HG02970 (cell line): ENCODE measurements around the gene ATP8B4.

ENCODE experiments used
- ATAC-seq: cut with Tn5 transposase; IDR thresholded peaks from one replicate; pipeline ENCODE4 v1.9.1; 2021; ENCODE audit warnings: mild to moderate bottlenecking, moderate library complexity, moderate number of reproducible peaks; ENCODE audit not compliant: unreplicated experiment, low FRiP score

ATP8B4 gene

DNA sequence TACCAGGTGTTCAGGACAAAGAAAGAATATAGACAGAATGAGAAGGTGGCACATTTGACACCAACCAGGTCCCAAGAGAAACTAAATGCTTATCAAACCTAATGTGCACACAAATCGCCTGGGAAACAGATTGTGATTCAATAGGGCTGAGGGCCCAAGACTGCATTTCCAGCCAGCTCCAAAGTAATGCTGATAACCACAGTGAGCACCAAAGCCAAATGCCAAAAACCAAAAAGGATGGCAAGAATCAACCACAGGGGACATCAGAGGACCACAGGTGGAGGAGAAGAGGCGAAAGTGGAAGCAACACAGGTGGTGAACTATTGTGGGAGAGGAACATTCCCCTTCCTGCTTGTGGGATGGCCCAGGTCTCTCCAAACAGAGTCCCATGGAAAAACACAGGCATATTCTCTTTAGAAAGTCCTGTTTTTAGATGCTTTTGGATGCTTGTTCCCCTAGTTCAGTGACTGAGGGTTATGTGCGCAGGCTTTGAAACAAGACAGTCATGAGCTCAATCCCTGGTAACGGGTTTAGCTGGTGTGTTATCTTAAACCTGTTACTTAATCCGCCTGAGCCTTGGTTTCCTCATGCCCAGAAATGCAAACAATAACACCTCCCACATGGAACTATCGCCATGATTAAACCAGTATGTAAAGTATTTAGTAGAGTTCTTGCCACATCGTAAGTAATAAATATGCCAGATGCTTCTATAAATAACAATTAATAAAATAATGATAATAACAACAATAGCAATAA, 241.7 kb downstream of the ATP8B4 start:
- ATAC-seq = no peak

- ATAC-seq = no peak
These were observed 242.5 kb downstream of the ATP8B4 start for GRCh38 chr15:49876401-49877038.

DNA sequence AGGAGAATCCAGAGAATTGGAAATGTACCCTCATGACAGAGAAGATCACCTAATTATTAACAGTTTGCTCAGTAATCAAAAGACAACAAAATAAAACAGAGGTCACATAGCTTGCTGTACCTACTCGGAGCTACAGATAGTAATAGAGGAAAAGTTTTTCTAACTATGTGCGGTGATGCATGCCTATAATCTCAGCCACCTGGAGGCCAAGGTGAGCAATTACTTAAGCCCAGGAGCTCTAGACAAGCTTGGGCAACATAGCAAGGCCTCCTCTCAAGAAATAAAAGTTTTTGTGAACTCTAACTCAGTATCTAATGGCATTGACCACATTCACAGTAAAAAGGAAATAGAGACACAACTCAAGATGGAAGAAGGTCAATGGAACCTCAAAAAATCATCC, 243.6 kb downstream of the ATP8B4 start:
- no peak for ATAC-seq

DNA sequence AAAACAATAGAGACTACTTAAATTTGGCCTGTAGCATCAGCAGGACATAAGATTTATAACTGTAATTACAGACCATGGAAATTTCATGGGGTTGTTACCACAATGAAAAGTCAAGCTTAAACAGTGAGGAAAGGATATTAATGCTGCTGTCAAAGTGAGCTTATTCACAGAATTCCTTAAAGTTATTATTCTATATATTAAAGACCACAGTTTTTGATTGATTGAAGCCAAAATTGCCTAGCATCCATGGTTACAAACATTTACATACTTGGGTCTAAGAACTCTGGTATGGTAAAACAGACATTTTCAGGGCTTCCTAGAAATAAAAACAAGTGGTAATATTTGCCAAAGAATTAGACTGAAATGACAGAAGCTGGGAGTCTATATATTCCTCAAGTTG, 248.6 kb downstream of the ATP8B4 start:
- no peak for ATAC-seq

DNA sequence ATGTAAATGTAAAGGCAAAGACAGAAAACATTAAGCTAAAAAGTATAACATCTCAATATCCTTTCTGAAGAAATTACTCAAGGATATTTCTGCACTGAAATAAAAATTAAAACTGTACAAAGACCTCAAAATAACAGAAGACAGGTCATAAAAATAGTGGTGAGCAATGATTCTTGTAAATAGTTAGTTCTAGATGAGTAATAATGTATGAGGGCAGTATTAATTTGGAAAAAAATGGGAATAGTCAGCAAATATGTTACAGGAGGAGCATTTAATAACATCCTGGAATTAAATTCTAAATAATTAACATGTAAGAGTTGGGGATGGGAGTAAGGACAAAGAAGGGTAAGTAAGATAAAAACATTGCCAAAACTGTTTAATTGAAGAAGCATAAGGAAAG, 250.7 kb downstream of the ATP8B4 start:
- ATAC-seq = no peak

- ATAC-seq = no peak
These were observed 252.9 kb downstream of the ATP8B4 start for GRCh38 chr15:49865925-49866757.

DNA sequence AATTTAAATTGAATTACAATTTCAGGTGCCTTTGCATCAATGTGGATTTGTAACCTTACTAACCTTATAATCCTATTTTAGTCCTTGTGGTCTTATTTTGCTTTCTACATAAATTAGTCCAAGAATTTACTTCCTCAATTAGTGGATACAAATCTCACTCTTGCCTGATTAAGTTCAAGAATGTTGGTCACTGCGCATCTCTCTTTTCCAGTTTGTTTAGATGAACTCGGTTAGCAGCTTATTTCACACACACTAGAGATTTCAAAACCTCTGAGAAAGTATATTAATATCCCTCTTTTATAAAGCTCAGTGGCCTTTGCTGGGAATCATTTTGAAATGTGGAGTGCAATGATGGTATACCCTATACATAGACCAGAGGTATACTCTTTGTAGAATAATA, 254.8 kb downstream of the ATP8B4 start:
- no peak for ATAC-seq

- ATAC-seq = no peak
These were observed 255.4 kb downstream of the ATP8B4 start for GRCh38 chr15:49863431-49864224.

GRCh38 chr15:49860101-49860500, 258.9 kb downstream of the ATP8B4 start:
- ATAC-seq = no peak

GRCh38 chr15:49857496-49858475, 261.2 kb downstream of the ATP8B4 start:
- ATAC-seq = no peak

GRCh38 chr15:49855917-49856637, 263.0 kb downstream of the ATP8B4 start:
- no peak for ATAC-seq

DNA sequence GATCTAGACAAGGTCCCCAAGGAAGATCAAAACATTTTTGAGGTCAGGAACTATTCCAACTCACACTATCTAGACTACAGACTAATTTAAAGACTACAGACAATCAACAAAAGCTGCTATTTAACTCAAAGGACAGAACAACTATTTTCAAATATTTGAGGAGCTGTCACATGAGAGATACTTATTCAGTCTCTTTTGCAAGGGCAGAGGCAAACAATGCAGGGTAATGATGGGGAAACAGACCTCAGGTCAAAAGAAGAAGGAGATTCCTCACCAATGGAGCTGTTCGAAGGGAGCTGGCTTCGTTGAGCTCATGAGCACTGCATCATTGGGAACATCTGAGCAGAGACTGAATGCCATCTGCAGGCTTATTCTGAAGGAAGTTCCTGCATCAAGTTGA, 266.3 kb downstream of the ATP8B4 start:
- ATAC-seq = no peak

DNA sequence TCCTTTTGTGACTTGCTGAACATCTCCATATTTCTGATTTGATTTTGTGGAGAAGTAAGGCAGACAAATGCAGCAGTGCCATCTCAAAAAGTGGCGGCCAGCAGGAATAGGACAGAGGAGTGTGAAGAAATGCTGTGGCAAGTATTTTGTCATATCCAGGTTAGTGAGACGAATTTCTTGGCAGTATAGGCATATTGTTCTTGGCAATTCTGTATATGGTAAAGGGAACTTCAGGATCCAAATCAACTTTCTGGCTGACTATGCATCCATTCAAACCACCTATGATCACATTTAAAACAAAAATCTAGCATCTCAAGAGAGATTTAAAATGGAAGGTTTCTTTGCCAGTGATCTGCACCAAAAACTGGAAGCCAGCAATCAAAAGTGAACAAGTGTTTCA, 270.2 kb downstream of the ATP8B4 start:
- ATAC-seq = no peak

- ATAC-seq = no peak
These were observed 270.7 kb downstream of the ATP8B4 start for GRCh38 chr15:49848282-49848724.

GRCh38 chr15:49847423-49848281, 271.4 kb downstream of the ATP8B4 start:
- ATAC-seq = no peak

GRCh38 chr15:49844390-49844789, 274.6 kb downstream of the ATP8B4 start:
- ATAC-seq = no peak

DNA sequence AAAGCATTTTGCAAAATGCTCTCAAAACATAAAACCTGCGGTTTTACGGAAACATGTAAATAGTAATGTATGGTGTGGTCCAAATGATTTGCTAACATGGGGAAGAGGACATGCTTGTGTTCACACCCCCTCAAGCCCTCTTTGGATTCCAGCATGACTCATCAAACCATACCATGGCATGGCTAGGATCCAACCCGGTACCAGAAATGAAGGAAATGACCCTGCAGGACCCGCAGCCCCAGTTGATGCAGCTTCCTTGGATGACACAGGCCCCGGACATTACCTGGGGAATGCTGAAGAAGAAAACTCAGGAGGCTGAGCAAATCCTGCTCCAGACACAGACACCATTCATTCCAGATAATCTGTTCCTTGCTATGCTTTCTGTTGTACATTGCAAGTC, 275.3 kb downstream of the ATP8B4 start:
- ATAC-seq = no peak
